ENCODE data around the gene IFFO2.

Gene IFFO2

GRCh38 chr1:18884727-18885126 lies 71.7 kb downstream of the IFFO2 start:
- peaks cover 0 to 3% of the 10 kb centered on the region in 2 donors for H3K4me1 ChIP-seq (ENCODE audit: control insufficient read depth in 1 of 2, insufficient read depth in 2 of 2, low read length in 2 of 2)
- no peak overlapping the region for H3K27ac ChIP-seq (ENCODE audit: low read depth, low read length)
- H3K4me3 ChIP-seq (ENCODE audit: low read depth in 1 of 2, low read length in 2 of 2) = no peak overlapping the region
- H3K27me3 ChIP-seq (ENCODE audit: control insufficient read depth in 1 of 2, insufficient read depth in 2 of 2, low read length in 2 of 2) = no peaks in the 10 kb centered on the region
- H3K36me3 ChIP-seq (ENCODE audit: control insufficient read depth in 1 of 2, insufficient read depth in 2 of 2, low read length in 2 of 2) = no peaks in the 10 kb centered on the region
- no peak overlapping the region for H3K9ac ChIP-seq (ENCODE audit: low read depth in 1 of 2, low read length in 2 of 2)
- no peaks in the 10 kb centered on the region for H3K9me3 ChIP-seq (ENCODE audit: control insufficient read depth in 1 of 2, low read length in 2 of 2)

GRCh38 chr1:18884419-18884717 lies 72.1 kb downstream of the IFFO2 start:
- Histone ChIP-seq H3K36me3 (ENCODE audit: control insufficient read depth in 1 of 2, insufficient read depth in 2 of 2, low read length in 2 of 2) (no peaks in the 10 kb centered on the region), H3K9me3 (ENCODE audit: control insufficient read depth in 1 of 2, low read length in 2 of 2) (no peaks in the 10 kb centered on the region), H3K4me3 (ENCODE audit: low read depth in 1 of 2, low read length in 2 of 2) (no peak overlapping the region), H3K27me3 (ENCODE audit: control insufficient read depth in 1 of 2, insufficient read depth in 2 of 2, low read length in 2 of 2) (no peaks in the 10 kb centered on the region), H3K9ac (ENCODE audit: low read depth in 1 of 2, low read length in 2 of 2) (no peak overlapping the region), H3K27ac (ENCODE audit: low read depth, low read length) (no peak overlapping the region), H3K4me1 (ENCODE audit: control insufficient read depth in 1 of 2, insufficient read depth in 2 of 2, low read length in 2 of 2) (peaks cover 0 to 3% of the 10 kb centered on the region in 2 donors)

DNA sequence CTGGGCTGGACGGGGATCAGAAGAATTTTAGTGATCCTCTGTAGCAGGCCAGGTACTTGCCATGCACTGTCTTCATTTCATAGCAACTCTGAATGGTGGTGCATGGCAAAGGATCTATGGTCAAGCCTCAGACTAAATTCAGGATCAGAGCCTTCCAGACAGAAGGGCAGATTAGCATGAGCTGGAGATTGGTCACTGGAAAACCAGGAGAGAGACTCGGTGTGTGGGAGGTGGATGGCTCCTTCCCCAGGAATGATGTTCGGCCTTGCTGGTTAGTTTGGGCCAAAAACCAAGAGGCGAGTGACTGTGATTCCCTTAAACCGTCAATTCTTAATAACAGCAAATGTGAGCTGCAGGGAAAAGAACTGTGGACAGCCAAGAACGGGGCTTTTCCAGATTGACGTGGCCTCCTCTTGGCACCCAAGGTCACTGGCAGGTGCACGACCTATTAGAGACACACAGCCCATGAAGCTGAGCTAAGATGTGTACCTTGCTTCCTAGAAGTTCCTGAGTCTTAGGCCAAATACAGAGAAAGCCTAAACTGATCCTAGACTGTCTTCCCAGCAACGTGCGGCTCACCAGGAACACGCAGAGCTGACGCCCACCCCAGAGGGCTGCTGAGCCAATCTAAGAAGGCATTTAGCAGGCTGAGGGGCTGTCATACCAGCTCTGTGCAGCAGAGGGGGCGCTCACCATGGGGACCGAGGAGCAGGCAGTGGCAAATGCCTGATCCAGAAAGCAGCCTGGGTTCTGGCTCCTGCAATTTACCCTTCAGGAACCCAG lies 72.6 kb downstream of the IFFO2 start:
- no peaks in the 10 kb centered on the region for H3K36me3 ChIP-seq (ENCODE audit: control insufficient read depth in 1 of 2, insufficient read depth in 2 of 2, low read length in 2 of 2)
- H3K9me3 ChIP-seq (ENCODE audit: control insufficient read depth in 1 of 2, low read length in 2 of 2) = no peaks in the 10 kb centered on the region
- peaks cover 0 to 3% of the 10 kb centered on the region in 2 donors for H3K4me1 ChIP-seq (ENCODE audit: control insufficient read depth in 1 of 2, insufficient read depth in 2 of 2, low read length in 2 of 2)
- H3K9ac ChIP-seq (ENCODE audit: low read depth in 1 of 2, low read length in 2 of 2) = no peak overlapping the region
- H3K4me3 ChIP-seq (ENCODE audit: low read depth in 1 of 2, low read length in 2 of 2) = no peak overlapping the region
- H3K27ac ChIP-seq (ENCODE audit: low read depth, low read length) = no peak overlapping the region
- no peaks in the 10 kb centered on the region for H3K27me3 ChIP-seq (ENCODE audit: control insufficient read depth in 1 of 2, insufficient read depth in 2 of 2, low read length in 2 of 2)

GRCh38 chr1:18883079-18883478 lies 73.4 kb downstream of the IFFO2 start:
- peaks cover 0 to 3% of the 10 kb centered on the region in 2 donors for H3K4me1 ChIP-seq (ENCODE audit: control insufficient read depth in 1 of 2, insufficient read depth in 2 of 2, low read length in 2 of 2)
- no peaks in the 10 kb centered on the region for H3K36me3 ChIP-seq (ENCODE audit: control insufficient read depth in 1 of 2, insufficient read depth in 2 of 2, low read length in 2 of 2)
- no peak overlapping the region for H3K4me3 ChIP-seq (ENCODE audit: low read depth in 1 of 2, low read length in 2 of 2)
- no peaks in the 10 kb centered on the region for H3K9me3 ChIP-seq (ENCODE audit: control insufficient read depth in 1 of 2, low read length in 2 of 2)
- no peak overlapping the region for H3K9ac ChIP-seq (ENCODE audit: low read depth in 1 of 2, low read length in 2 of 2)
- H3K27me3 ChIP-seq (ENCODE audit: control insufficient read depth in 1 of 2, insufficient read depth in 2 of 2, low read length in 2 of 2) = no peaks in the 10 kb centered on the region
- no peak overlapping the region for H3K27ac ChIP-seq (ENCODE audit: low read depth, low read length)

DNA sequence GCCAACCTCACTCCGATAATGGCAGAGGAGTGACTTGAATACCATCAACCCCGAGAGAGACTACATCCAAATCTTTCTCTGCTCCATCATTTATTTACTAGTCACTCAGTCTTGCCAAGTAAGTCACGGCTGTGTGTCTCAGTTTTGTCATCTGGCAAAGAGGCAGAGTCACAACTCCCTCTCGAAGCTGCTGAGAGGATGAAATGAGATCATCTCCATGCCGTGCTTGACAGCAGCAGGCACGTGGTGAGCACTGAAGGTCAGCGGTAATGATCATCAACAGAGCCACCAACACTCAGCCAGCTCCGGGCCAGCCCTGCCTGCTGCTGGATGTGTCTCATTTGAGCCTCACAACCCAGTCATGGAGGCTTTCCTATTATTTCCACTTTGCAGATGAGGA lies 74.0 kb downstream of the IFFO2 start:
- Histone ChIP-seq H3K4me3 (ENCODE audit: low read depth in 1 of 2, low read length in 2 of 2) (no peak overlapping the region), H3K9ac (ENCODE audit: low read depth in 1 of 2, low read length in 2 of 2) (no peak overlapping the region), H3K4me1 (ENCODE audit: control insufficient read depth in 1 of 2, insufficient read depth in 2 of 2, low read length in 2 of 2) (peaks cover 0 to 3% of the 10 kb centered on the region in 2 donors), H3K36me3 (ENCODE audit: control insufficient read depth in 1 of 2, insufficient read depth in 2 of 2, low read length in 2 of 2) (no peaks in the 10 kb centered on the region), H3K27ac (ENCODE audit: low read depth, low read length) (no peak overlapping the region), H3K27me3 (ENCODE audit: control insufficient read depth in 1 of 2, insufficient read depth in 2 of 2, low read length in 2 of 2) (no peaks in the 10 kb centered on the region), H3K9me3 (ENCODE audit: control insufficient read depth in 1 of 2, low read length in 2 of 2) (no peaks in the 10 kb centered on the region)

DNA sequence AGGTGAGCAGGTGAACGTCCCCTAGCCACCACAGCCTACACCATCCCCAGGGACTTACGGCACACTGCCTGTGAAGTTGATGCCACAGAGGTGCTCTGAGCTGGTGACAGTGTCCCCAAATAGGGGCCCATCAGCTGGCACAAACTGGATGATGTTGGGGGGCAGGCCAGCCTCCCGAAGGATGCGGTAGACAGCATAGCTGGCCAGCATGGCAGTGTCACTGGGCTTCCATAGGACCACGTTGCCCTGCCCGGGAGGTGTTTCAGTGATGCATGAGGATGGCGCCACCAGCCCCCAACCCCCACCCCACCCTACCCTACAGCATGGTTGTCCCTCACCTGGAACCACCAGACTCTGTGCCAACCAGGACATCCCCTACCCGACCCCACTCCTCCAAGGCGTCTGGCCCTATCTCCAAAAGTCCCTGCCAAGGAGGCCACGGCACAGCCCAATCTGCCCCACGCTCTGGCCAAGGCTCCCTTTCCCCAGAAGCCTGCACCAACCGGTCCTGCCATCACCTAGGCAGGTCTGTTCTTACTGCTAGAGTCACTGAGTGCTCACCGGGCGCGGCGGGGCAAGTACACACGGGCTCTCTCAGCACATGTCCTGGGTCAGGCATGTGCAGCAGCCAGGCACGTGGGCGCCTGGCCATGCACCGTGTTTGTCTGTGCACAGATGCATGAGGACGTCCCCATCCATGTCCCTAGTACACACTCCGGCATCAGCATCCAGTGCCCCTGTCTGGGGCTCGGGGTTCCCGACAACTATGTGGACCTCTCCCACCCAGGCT lies 74.6 kb downstream of the IFFO2 start:
- Histone ChIP-seq H3K36me3 (ENCODE audit: control insufficient read depth in 1 of 2, insufficient read depth in 2 of 2, low read length in 2 of 2) (no peaks in the 10 kb centered on the region), H3K27ac (ENCODE audit: low read depth, low read length) (no peak overlapping the region), H3K27me3 (ENCODE audit: control insufficient read depth in 1 of 2, insufficient read depth in 2 of 2, low read length in 2 of 2) (no peaks in the 10 kb centered on the region), H3K9me3 (ENCODE audit: control insufficient read depth in 1 of 2, low read length in 2 of 2) (no peaks in the 10 kb centered on the region), H3K4me1 (ENCODE audit: control insufficient read depth in 1 of 2, insufficient read depth in 2 of 2, low read length in 2 of 2) (peaks cover 0 to 3% of the 10 kb centered on the region in 2 donors), H3K4me3 (ENCODE audit: low read depth in 1 of 2, low read length in 2 of 2) (no peak overlapping the region), H3K9ac (ENCODE audit: low read depth in 1 of 2, low read length in 2 of 2) (no peak overlapping the region)

DNA sequence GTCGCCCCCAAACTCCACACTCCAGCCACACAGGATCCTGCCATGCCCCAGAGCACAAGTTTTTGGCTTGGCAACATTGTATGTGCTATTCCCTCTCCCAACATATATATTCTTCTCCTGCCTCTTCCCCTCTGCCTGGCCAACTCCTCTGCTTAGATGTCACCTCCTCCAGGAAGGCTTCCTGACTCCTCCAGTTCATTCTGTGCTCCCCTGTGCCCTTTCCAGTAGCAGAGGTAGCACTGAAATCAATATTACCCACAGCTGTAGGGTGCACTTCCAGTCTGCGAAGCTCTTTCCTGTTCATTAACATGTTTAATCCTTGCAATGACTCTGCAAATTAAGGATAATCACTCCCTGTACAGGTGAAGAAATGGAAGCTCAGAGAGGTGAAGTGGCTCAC lies 75.3 kb downstream of the IFFO2 start:
- Histone ChIP-seq H3K27me3 (ENCODE audit: control insufficient read depth in 1 of 2, insufficient read depth in 2 of 2, low read length in 2 of 2) (no peaks in the 10 kb centered on the region), H3K36me3 (ENCODE audit: control insufficient read depth in 1 of 2, insufficient read depth in 2 of 2, low read length in 2 of 2) (no peaks in the 10 kb centered on the region), H3K27ac (ENCODE audit: low read depth, low read length) (no peak overlapping the region), H3K9me3 (ENCODE audit: control insufficient read depth in 1 of 2, low read length in 2 of 2) (no peaks in the 10 kb centered on the region), H3K4me3 (ENCODE audit: low read depth in 1 of 2, low read length in 2 of 2) (no peak overlapping the region), H3K9ac (ENCODE audit: low read depth in 1 of 2, low read length in 2 of 2) (no peak overlapping the region), H3K4me1 (ENCODE audit: control insufficient read depth in 1 of 2, insufficient read depth in 2 of 2, low read length in 2 of 2) (peaks cover 0 to 2% of the 10 kb centered on the region in 2 donors)

DNA sequence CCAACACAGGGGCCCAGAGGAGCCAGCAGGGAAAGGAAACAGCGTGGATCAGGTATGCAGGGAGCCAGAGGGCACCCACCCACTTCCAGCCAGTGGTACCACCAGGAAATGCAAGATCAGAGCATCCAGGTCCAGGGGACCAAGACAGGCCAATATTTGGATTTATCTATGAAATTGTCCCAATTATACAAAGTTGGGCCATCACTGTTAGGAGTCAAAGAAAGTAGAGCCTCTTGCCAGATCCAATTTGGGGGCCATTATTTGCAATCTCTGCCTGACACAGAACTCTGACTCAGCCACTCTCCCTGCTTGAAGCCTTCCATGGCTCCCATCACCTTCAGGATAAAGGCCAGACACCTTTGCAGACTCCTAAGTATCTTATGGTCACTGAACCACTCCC lies 75.9 kb downstream of the IFFO2 start:
- Histone ChIP-seq H3K27ac (ENCODE audit: low read depth, low read length) (no peak overlapping the region), H3K9me3 (ENCODE audit: control insufficient read depth in 1 of 2, low read length in 2 of 2) (no peaks in the 10 kb centered on the region), H3K27me3 (ENCODE audit: control insufficient read depth in 1 of 2, insufficient read depth in 2 of 2, low read length in 2 of 2) (no peaks in the 10 kb centered on the region), H3K9ac (ENCODE audit: low read depth in 1 of 2, low read length in 2 of 2) (no peak overlapping the region), H3K36me3 (ENCODE audit: control insufficient read depth in 1 of 2, insufficient read depth in 2 of 2, low read length in 2 of 2) (no peaks in the 10 kb centered on the region), H3K4me3 (ENCODE audit: low read depth in 1 of 2, low read length in 2 of 2) (no peak overlapping the region), H3K4me1 (ENCODE audit: control insufficient read depth in 1 of 2, insufficient read depth in 2 of 2, low read length in 2 of 2) (no peaks in the 10 kb centered on the region)

- Histone ChIP-seq H3K36me3 (ENCODE audit: control insufficient read depth in 1 of 2, insufficient read depth in 2 of 2, low read length in 2 of 2) (no peaks in the 10 kb centered on the region), H3K27me3 (ENCODE audit: control insufficient read depth in 1 of 2, insufficient read depth in 2 of 2, low read length in 2 of 2) (no peaks in the 10 kb centered on the region), H3K4me3 (ENCODE audit: low read depth in 1 of 2, low read length in 2 of 2) (no peak overlapping the region), H3K27ac (ENCODE audit: low read depth, low read length) (no peak overlapping the region), H3K9me3 (ENCODE audit: control insufficient read depth in 1 of 2, low read length in 2 of 2) (no peaks in the 10 kb centered on the region), H3K4me1 (ENCODE audit: control insufficient read depth in 1 of 2, insufficient read depth in 2 of 2, low read length in 2 of 2) (peaks cover 0 to 6% of the 10 kb centered on the region in 2 donors), H3K9ac (ENCODE audit: low read depth in 1 of 2, low read length in 2 of 2) (no peak overlapping the region)
Observed at GRCh38 chr1:18879791-18880309, 76.6 kb downstream of the IFFO2 start.

- H3K27ac ChIP-seq (ENCODE audit: low read depth, low read length) = no peak overlapping the region
- H3K9ac ChIP-seq (ENCODE audit: low read depth in 1 of 2, low read length in 2 of 2) = no peak overlapping the region
- peaks cover 0 to 8% of the 10 kb centered on the region in 2 donors for H3K4me1 ChIP-seq (ENCODE audit: control insufficient read depth in 1 of 2, insufficient read depth in 2 of 2, low read length in 2 of 2)
- no peaks in the 10 kb centered on the region for H3K36me3 ChIP-seq (ENCODE audit: control insufficient read depth in 1 of 2, insufficient read depth in 2 of 2, low read length in 2 of 2)
- H3K4me3 ChIP-seq (ENCODE audit: low read depth in 1 of 2, low read length in 2 of 2) = no peak overlapping the region
- H3K27me3 ChIP-seq (ENCODE audit: control insufficient read depth in 1 of 2, insufficient read depth in 2 of 2, low read length in 2 of 2) = no peaks in the 10 kb centered on the region
- no peaks in the 10 kb centered on the region for H3K9me3 ChIP-seq (ENCODE audit: control insufficient read depth in 1 of 2, low read length in 2 of 2)
Observed at GRCh38 chr1:18879215-18879790, 77.2 kb downstream of the IFFO2 start.

Measured in duodenal mucosa (tissue), 2 donors.